ENCODE results near the gene TSPAN9. TPM values are rescaled to one million over a fixed set of nuclear protein-coding genes. Genes with fewer than 3 reads are reported as not detected.

The TSPAN9 gene
- total RNA-seq, 6 donors from 2014 or later, result 25.2 to 62.9 (median 44.2) TPM

DNA sequence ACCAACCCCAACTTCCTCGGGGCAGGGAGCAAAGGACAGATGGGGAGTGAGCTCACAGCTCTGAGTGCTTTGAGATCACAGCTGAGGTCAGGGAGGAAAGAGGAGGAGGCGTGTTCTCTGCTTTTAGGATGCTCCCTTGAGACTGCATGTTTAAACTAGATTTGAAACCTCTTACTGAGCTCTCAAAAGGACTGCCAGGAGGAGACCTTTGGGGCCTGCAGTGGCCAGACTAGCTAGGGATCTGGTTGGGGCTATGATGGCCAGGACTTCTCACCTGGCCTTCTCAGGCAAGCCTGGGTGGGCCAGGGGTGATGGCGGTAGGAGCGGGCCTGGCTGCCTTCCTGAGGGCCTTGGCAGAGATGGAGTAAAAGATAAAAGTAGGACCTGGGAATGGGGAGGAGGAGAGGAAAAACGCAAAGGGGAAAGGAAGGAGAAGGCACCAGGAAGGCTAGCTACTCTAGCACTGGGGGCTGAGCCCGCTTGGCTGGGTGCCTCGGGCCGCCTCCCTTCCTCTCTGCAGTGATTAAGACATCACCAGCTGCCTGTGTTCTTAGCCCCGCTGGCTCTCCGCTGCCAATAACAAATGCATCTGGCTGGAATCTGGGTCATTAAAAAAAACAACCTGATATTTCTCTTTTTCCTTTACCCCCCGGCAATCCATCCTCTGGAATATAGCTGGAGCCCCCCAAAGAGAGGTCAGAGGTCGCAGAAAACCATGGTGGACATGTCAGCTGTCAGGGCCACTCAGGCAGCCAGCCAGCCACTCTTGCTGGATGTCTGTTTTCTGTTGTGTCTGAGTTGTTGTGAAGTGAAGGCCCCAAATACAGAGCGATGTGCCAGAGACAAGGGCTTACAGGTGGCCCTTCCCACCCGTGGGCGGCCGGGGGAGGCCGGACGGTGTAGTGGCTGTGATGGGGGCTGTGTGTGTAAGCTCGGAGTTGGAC is 141.3 kb downstream of the TSPAN9 start:
- Histone ChIP-seq H3K4me3 (no peak overlapping the region), H3K9me3 (no peaks in the 10 kb centered on the region), H3K36me3 (peaks cover 0 to 10% (median 2%) of the 10 kb centered on the region in 4 donors), H3K27me3 (no peaks in the 10 kb centered on the region), H3K4me1 (peaks cover 32 to 52% (median 39%) of the 10 kb centered on the region in 4 donors), H3K27ac (peak overlapping the region; percentile 67 to 89 (median 78))
- no peak for TF ChIP-seq EP300 (IDR thresholded peaks at IDR 0.05)
- TF ChIP-seq POLR2A (IDR thresholded peaks at IDR 0.05), result no peak
- peak in 1 of 2 donors; percentile 9 for TF ChIP-seq POLR2AphosphoS5 (IDR thresholded peaks at IDR 0.05)
- TF ChIP-seq, protein P1, sequence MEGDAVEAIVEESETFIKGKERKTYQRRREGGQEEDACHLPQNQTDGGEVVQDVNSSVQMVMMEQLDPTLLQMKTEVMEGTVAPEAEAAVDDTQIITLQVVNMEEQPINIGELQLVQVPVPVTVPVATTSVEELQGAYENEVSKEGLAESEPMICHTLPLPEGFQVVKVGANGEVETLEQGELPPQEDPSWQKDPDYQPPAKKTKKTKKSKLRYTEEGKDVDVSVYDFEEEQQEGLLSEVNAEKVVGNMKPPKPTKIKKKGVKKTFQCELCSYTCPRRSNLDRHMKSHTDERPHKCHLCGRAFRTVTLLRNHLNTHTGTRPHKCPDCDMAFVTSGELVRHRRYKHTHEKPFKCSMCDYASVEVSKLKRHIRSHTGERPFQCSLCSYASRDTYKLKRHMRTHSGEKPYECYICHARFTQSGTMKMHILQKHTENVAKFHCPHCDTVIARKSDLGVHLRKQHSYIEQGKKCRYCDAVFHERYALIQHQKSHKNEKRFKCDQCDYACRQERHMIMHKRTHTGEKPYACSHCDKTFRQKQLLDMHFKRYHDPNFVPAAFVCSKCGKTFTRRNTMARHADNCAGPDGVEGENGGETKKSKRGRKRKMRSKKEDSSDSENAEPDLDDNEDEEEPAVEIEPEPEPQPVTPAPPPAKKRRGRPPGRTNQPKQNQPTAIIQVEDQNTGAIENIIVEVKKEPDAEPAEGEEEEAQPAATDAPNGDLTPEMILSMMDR (IDR thresholded peaks at IDR 0.05), result no peak
- ATAC-seq (ENCODE audit: low FRiP score in 2 of 2), result peak in 1 of 2 donors; percentile 76
- 48 to 51% methylated on average over 17 to 19 of the region's 19 CpGs for WGBS, 2 donors
- peak; percentile 41 to 93 for DNase-seq

DNA sequence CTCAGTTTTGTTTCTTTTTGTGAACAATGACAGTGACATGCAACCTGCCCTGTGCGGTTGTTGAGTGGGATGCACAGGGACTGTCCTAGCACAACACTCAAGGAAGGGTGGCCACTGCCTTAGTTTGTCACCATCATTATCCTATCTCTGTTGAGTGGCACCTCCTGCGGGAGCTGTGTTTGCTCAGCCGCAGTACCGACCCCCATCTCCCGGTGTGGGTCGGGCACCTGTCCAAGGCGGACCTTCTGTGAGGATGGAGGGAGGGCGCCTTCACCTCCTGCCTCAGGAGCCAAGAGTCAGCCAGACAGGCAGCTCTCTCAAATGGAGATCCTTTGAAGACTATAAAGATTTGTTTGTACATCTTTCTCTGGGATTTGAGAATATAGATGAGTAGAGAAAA is 142.1 kb downstream of the TSPAN9 start:
- Histone ChIP-seq H3K27me3 (no peaks in the 10 kb centered on the region), H3K36me3 (peaks cover 0 to 8% (median 2%) of the 10 kb centered on the region in 4 donors), H3K4me1 (peaks cover 32 to 52% (median 39%) of the 10 kb centered on the region in 4 donors), H3K4me3 (no peak overlapping the region), H3K9me3 (no peaks in the 10 kb centered on the region), H3K27ac (peak overlapping the region; percentile 67 to 89 (median 78))
- ATAC-seq (ENCODE audit: low FRiP score in 2 of 2) (no peak), DNase-seq (no peak)
- TF ChIP-seq POLR2AphosphoS5 (IDR thresholded peaks at IDR 0.05), result no peak
- no peak for TF ChIP-seq EP300 (IDR thresholded peaks at IDR 0.05)
- no peak for TF ChIP-seq POLR2A (IDR thresholded peaks at IDR 0.05)
- TF ChIP-seq, protein P1 (IDR thresholded peaks at IDR 0.05), result no peak
- WGBS, 2 donors, result 76 to 80% methylated on average over 8 of the region's 8 CpGs

- WGBS, 2 donors, result 78 to 81% methylated on average over 10 to 21 of the region's 21 CpGs
- Histone ChIP-seq H3K9me3 (no peaks in the 10 kb centered on the region), H3K27me3 (no peaks in the 10 kb centered on the region), H3K4me1 (peaks cover 35 to 63% (median 47%) of the 10 kb centered on the region in 4 donors), H3K27ac (peak overlapping the region in 3 of 4 donors; percentile 11 to 89 (median 44)), H3K36me3 (peaks cover 0 to 3% (median 0%) of the 10 kb centered on the region in 4 donors), H3K4me3 (no peak overlapping the region)
- no peak for TF ChIP-seq EP300 (IDR thresholded peaks at IDR 0.05)
- TF ChIP-seq, protein P1 (IDR thresholded peaks at IDR 0.05), result no peak
- no peak for TF ChIP-seq POLR2A (IDR thresholded peaks at IDR 0.05)
- no peak for TF ChIP-seq POLR2AphosphoS5 (IDR thresholded peaks at IDR 0.05)
- ATAC-seq (ENCODE audit: low FRiP score in 2 of 2) (no peak), DNase-seq (no peak)
These were observed 143.5 kb downstream of the TSPAN9 start for GRCh38 chr12:3220382-3221321.

DNA sequence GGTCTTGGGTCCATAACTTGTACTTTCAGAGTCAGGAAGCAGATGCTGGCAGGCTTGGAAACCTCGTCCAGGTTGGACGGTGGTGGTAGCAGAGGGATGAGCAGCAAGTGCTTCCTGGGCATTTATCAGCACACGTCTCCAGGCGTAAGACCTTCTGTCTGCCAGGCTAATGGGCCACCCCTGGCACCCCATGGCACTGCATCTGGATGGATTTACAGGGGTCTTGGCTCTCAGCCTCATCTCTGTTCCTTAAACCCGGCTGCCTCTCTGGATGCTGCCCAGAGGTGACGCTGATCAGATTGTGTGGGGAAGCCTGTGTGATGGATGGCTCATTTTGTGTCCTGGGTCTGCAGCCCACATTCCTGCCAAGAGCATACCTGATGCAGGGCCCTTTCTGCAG is 145.1 kb downstream of the TSPAN9 start:
- peak overlapping the region in 1 of 4 donors; percentile 33 for H3K27ac ChIP-seq
- DNase-seq, result no peak
- H3K36me3 ChIP-seq, result no peaks in the 10 kb centered on the region
- 87 to 91% methylated on average over 3 to 6 of the region's 6 CpGs for WGBS, 2 donors
- H3K4me1 ChIP-seq, result peaks cover 28 to 61% (median 44%) of the 10 kb centered on the region in 4 donors
- no peaks in the 10 kb centered on the region for H3K9me3 ChIP-seq
- H3K27me3 ChIP-seq, result no peaks in the 10 kb centered on the region
- TF ChIP-seq, protein P1 (IDR thresholded peaks at IDR 0.05), result no peak
- no peak for TF ChIP-seq POLR2AphosphoS5 (IDR thresholded peaks at IDR 0.05)
- TF ChIP-seq POLR2A (IDR thresholded peaks at IDR 0.05), result no peak
- TF ChIP-seq EP300 (IDR thresholded peaks at IDR 0.05), result no peak
- no peak for ATAC-seq (ENCODE audit: low FRiP score in 2 of 2)
- no peak overlapping the region for H3K4me3 ChIP-seq
